ENCODE data around the gene SMS.

The SMS gene

GRCh38 chrX:21982311-21982710 lies 41.8 kb downstream of the SMS start:
- DNase-seq (ENCODE audit: low read depth in 1 of 2, low spot score in 1 of 2): no peak
- H3K27ac ChIP-seq (replicated peaks): no peak overlapping the region
- no peak overlapping the region for H3K4me3 ChIP-seq (replicated peaks; ENCODE audit: insufficient read depth, low read length)
- H3K27me3 ChIP-seq (ENCODE audit: insufficient read depth, poor library complexity, severe bottlenecking): no peaks in the 10 kb centered on the region
- TF ChIP-seq SPI1 (IDR thresholded peaks at IDR 0.05; ENCODE audit: borderline replicate concordance, low read depth) (no peak), GABPA (IDR thresholded peaks at IDR 0.05; ENCODE audit: low read depth) (no peak), CTCF (IDR thresholded peaks at IDR 0.05; ENCODE audit: insufficient read depth, low read length) (no peak), POLR2AphosphoS5 (IDR thresholded peaks at IDR 0.05; ENCODE audit: low read depth) (no peak), REST (IDR thresholded peaks at IDR 0.05; ENCODE audit: insufficient replicate concordance, low read depth) (no peak)

GRCh38 chrX:21985332-21985777 lies 44.8 kb downstream of the SMS start:
- Histone ChIP-seq H3K27ac (replicated peaks) (no peak overlapping the region), H3K27me3 (ENCODE audit: insufficient read depth, poor library complexity, severe bottlenecking) (no peaks in the 10 kb centered on the region), H3K4me3 (replicated peaks; ENCODE audit: insufficient read depth, low read length) (no peak overlapping the region)
- DNase-seq (ENCODE audit: low read depth in 1 of 2, low spot score in 1 of 2): peak; percentile 55 to 75
- TF ChIP-seq CTCF (IDR thresholded peaks at IDR 0.05; ENCODE audit: insufficient read depth, low read length): peak; percentile 78
- no peak for TF ChIP-seq REST (IDR thresholded peaks at IDR 0.05; ENCODE audit: insufficient replicate concordance, low read depth)
- TF ChIP-seq POLR2AphosphoS5 (IDR thresholded peaks at IDR 0.05; ENCODE audit: low read depth): no peak
- no peak for TF ChIP-seq GABPA (IDR thresholded peaks at IDR 0.05; ENCODE audit: low read depth)

- Histone ChIP-seq H3K4me3 (replicated peaks; ENCODE audit: insufficient read depth, low read length) (no peak overlapping the region), H3K27me3 (ENCODE audit: insufficient read depth, poor library complexity, severe bottlenecking) (no peaks in the 10 kb centered on the region), H3K27ac (replicated peaks) (no peak overlapping the region)
- no peak for DNase-seq (ENCODE audit: low read depth in 1 of 2, low spot score in 1 of 2)
- no peak for TF ChIP-seq REST (IDR thresholded peaks at IDR 0.05; ENCODE audit: insufficient replicate concordance, low read depth)
- TF ChIP-seq GABPA (IDR thresholded peaks at IDR 0.05; ENCODE audit: low read depth): no peak
- TF ChIP-seq SPI1 (IDR thresholded peaks at IDR 0.05; ENCODE audit: borderline replicate concordance, low read depth): no peak
- TF ChIP-seq POLR2AphosphoS5 (IDR thresholded peaks at IDR 0.05; ENCODE audit: low read depth): no peak
- no peak for TF ChIP-seq CTCF (IDR thresholded peaks at IDR 0.05; ENCODE audit: insufficient read depth, low read length)
Observed at GRCh38 chrX:21986596-21986995, 46.1 kb downstream of the SMS start.
